Astrocyte (in vitro differentiated cells and primary cell): Measurements from ENCODE around the gene LILRB2. TPM values are rescaled to one million over a fixed set of nuclear protein-coding genes. Genes with fewer than 3 reads are reported as not detected.

Experiments used
- DNase-seq: peaks from one replicate; pipeline ENCODE4 v3.0.0-alpha.2; 2010; ENCODE audit warnings: low read depth
- FAIRE-seq: peaks from 2 replicates; lab custom pipeline; 2011; peaks lifted over from hg19 to GRCh38; lab: Jason Lieb, UNC
- H2AFZ ChIP-seq: 2 replicates; pipeline ENCODE4 v1.6.0; 2012; ENCODE audit warnings: low read depth, low read length, inconsistent platforms
- H3K27ac ChIP-seq: 2 replicates; pipeline ENCODE4 v1.5.1; 2011; ENCODE audit warnings: low read depth, low read length, inconsistent platforms
- H3K27me3 ChIP-seq: 2 replicates; pipeline ENCODE4 v1.6.0; 2011; ENCODE audit warnings: low read length, inconsistent platforms; ENCODE audit not compliant: insufficient read depth
- H3K36me3 ChIP-seq: 2 replicates; pipeline ENCODE4 v1.5.1; 2011; ENCODE audit warnings: low read length, inconsistent platforms; ENCODE audit not compliant: insufficient read depth
- H3K4me1 ChIP-seq: 2 replicates; pipeline ENCODE4 v1.5.1; 2011; ENCODE audit warnings: low read length, inconsistent platforms; ENCODE audit not compliant: insufficient read depth
- H3K4me2 ChIP-seq: 2 replicates; pipeline ENCODE4 v1.6.0; 2012; ENCODE audit warnings: low read length, inconsistent platforms
- H3K4me3 ChIP-seq: 2 replicates; pipeline ENCODE4 v1.5.1; 2011; ENCODE audit warnings: low read depth, mild to moderate bottlenecking, low read length, inconsistent platforms; ENCODE audit not compliant: insufficient read depth
- H3K79me2 ChIP-seq: 2 replicates; pipeline ENCODE4 v1.6.0; 2012; ENCODE audit warnings: mild to moderate bottlenecking, low read length, inconsistent platforms; ENCODE audit not compliant: insufficient read depth
- H3K9ac ChIP-seq: 2 replicates; pipeline ENCODE4 v1.6.0; 2012; ENCODE audit warnings: mild to moderate bottlenecking, low read length, inconsistent platforms
- H3K9me3 ChIP-seq: 2 replicates; pipeline ENCODE4 v1.5.1; 2012; ENCODE audit warnings: low read depth, mild to moderate bottlenecking, low read length, inconsistent platforms; ENCODE audit not compliant: insufficient read depth
- H4K20me1 ChIP-seq: 2 replicates; pipeline ENCODE4 v1.6.0; 2012; ENCODE audit warnings: low read length, inconsistent platforms; ENCODE audit not compliant: insufficient read depth
- H3K27ac Mint-ChIP-seq: one replicate; pipeline ENCODE4 v1.8.0; 2021; ENCODE audit warnings: mild to moderate bottlenecking, mixed read lengths; ENCODE audit not compliant: unreplicated experiment
- H3K27me3 Mint-ChIP-seq: one replicate; pipeline ENCODE4 v1.8.0; 2021; ENCODE audit warnings: low read depth, mixed read lengths; ENCODE audit not compliant: unreplicated experiment
- H3K36me3 Mint-ChIP-seq: one replicate; pipeline ENCODE4 v1.8.0; 2021; ENCODE audit warnings: low read depth, mixed read lengths; ENCODE audit not compliant: unreplicated experiment
- H3K4me1 Mint-ChIP-seq: one replicate; pipeline ENCODE4 v1.8.0; 2021; ENCODE audit warnings: low read depth, mixed read lengths; ENCODE audit not compliant: unreplicated experiment
- H3K4me3 Mint-ChIP-seq: one replicate; pipeline ENCODE4 v1.8.0; 2021; ENCODE audit warnings: mild to moderate bottlenecking, moderate library complexity, mixed read lengths; ENCODE audit not compliant: unreplicated experiment
- H3K9me3 Mint-ChIP-seq: one replicate; pipeline ENCODE4 v1.8.0; 2021; ENCODE audit warnings: mild to moderate bottlenecking, mixed read lengths; ENCODE audit not compliant: unreplicated experiment
- EZH2 ChIP-seq: IDR thresholded peaks from 2 replicates; pipeline ENCODE4 v1.6.1; 2012; ENCODE audit warnings: mild to moderate bottlenecking, low read length, inconsistent platforms; ENCODE audit not compliant: insufficient read depth
- total RNA-seq: library from RNA; stranded (reverse); gene quantifications from 2 replicates; pipeline ENCODE4 v1.2.1, GENCODE V29; 2021
- TF ChIP-seq, protein P1 (sequence below): IDR thresholded peaks from 2 replicates; pipeline ENCODE4 v1.5.1; 2011; ENCODE audit warnings: low read depth, mild to moderate bottlenecking, inconsistent platforms, low read length, moderate library complexity; ENCODE audit not compliant: insufficient read depth

Gene LILRB2
- total RNA-seq, 1 donor from 2014 or later: not detected

DNA sequence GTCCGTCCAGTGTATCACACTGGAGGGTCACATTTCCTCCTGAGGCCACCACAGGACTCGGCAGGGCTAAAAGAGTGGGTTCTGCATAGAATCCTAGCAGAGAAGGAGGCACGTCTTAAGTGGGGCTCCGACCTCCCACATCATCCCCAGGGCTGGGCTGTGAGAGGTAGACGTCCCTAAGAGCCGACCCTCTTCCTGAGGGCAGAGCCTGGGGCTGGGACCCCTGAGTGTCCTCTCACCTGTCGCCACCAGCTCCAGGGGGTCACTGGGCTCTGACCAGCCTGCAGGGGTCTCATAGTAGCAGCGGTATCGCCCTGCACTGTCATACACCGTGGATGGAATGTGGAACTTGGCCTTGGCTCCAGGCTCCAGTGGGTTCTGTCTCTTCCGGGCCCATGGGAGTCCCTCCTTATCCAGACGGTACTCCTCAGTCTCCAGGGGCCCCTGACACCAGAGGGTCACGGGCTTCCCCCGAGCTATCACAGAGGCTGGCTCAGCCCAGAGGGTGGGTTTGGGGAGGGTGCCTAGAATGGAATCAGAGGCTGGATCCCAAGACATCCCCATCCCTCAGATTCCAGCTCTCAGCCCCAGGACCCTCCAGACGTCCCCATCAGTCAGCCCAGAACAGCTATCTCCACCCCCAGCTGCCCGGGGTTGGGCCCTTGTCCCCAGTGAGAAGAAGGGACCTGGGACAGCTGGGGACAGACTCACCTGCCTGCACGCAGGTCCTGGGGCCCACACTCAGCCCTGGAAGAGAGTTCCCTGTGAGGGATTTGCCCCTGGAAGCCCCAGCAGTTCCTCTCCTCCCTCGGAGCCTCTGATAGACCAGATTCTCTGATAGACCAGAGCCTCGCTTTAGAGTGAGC lies 24.4 kb downstream of the LILRB2 start:
- H3K9me3 Mint-ChIP-seq: no peaks in the 10 kb centered on the region
- no peak overlapping the region for H3K9ac ChIP-seq
- H3K4me2 ChIP-seq: no peak overlapping the region
- no peak for DNase-seq
- H3K9me3 ChIP-seq: no peaks in the 10 kb centered on the region
- no peak overlapping the region for H3K4me3 ChIP-seq
- no peak for TF ChIP-seq EZH2
- TF ChIP-seq, protein P1, sequence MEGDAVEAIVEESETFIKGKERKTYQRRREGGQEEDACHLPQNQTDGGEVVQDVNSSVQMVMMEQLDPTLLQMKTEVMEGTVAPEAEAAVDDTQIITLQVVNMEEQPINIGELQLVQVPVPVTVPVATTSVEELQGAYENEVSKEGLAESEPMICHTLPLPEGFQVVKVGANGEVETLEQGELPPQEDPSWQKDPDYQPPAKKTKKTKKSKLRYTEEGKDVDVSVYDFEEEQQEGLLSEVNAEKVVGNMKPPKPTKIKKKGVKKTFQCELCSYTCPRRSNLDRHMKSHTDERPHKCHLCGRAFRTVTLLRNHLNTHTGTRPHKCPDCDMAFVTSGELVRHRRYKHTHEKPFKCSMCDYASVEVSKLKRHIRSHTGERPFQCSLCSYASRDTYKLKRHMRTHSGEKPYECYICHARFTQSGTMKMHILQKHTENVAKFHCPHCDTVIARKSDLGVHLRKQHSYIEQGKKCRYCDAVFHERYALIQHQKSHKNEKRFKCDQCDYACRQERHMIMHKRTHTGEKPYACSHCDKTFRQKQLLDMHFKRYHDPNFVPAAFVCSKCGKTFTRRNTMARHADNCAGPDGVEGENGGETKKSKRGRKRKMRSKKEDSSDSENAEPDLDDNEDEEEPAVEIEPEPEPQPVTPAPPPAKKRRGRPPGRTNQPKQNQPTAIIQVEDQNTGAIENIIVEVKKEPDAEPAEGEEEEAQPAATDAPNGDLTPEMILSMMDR: no peak
- no peaks in the 10 kb centered on the region for H3K79me2 ChIP-seq
- no peaks in the 10 kb centered on the region for H3K4me1 Mint-ChIP-seq
- no peak overlapping the region for H2AFZ ChIP-seq
- no peak for FAIRE-seq
- H3K27ac ChIP-seq: no peak overlapping the region
- H4K20me1 ChIP-seq: no peaks in the 10 kb centered on the region
- H3K4me1 ChIP-seq: no peaks in the 10 kb centered on the region
- no peaks in the 10 kb centered on the region for H3K27me3 ChIP-seq
- no peaks in the 10 kb centered on the region for H3K36me3 ChIP-seq
- H3K36me3 Mint-ChIP-seq: peaks cover 3% of the 10 kb centered on the region
- no peak overlapping the region for H3K4me3 Mint-ChIP-seq
- H3K27ac Mint-ChIP-seq: no peak overlapping the region
- peaks cover 33% of the 10 kb centered on the region for H3K27me3 Mint-ChIP-seq

DNA sequence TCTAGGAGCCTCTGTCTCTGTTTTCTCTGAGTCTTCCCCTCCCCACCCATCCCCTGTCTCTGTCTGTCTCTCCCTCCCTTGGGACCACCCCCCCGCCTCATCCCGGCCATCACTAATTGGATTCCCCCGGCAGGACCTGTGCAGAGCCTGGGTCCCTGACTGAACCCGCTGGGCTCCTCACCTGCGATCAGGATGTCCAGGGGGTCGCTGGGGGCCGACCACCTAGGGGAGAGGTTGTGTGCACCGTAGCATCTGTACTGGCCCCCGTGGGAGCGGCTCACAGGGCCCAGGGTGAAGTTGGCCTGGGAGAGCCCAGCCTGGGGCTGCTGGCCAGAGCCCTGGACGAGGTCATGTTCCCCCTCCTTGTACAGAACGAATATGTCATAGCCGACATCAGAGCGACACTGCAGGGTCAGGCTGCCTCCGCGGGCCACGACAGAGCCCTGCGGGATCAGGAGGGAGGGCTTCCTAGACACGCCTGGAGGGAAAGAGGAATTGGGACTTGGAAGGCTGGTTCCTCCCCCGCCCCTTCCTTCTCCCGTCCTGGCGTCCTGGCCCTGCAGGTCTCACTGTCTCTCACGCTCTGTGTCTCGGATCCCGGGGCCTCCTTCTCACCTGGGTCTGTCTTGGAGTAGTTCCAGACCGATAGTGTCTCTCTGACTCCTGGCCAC lies 25.7 kb downstream of the LILRB2 start:
- H3K4me2 ChIP-seq: no peak overlapping the region
- DNase-seq (no peak), FAIRE-seq (no peak)
- TF ChIP-seq, protein P1: no peak
- TF ChIP-seq EZH2: no peak
- H3K4me3 ChIP-seq: no peak overlapping the region
- no peaks in the 10 kb centered on the region for H3K4me1 ChIP-seq
- H3K79me2 ChIP-seq: no peaks in the 10 kb centered on the region
- no peaks in the 10 kb centered on the region for H3K27me3 ChIP-seq
- H3K4me1 Mint-ChIP-seq: no peaks in the 10 kb centered on the region
- H3K9me3 Mint-ChIP-seq: no peaks in the 10 kb centered on the region
- H3K9ac ChIP-seq: no peak overlapping the region
- H3K9me3 ChIP-seq: no peaks in the 10 kb centered on the region
- peaks cover 3% of the 10 kb centered on the region for H3K36me3 Mint-ChIP-seq
- H3K4me3 Mint-ChIP-seq: no peak overlapping the region
- H4K20me1 ChIP-seq: no peaks in the 10 kb centered on the region
- H2AFZ ChIP-seq: no peak overlapping the region
- H3K27ac Mint-ChIP-seq: no peak overlapping the region
- H3K27me3 Mint-ChIP-seq: peaks cover 36% of the 10 kb centered on the region
- no peak overlapping the region for H3K27ac ChIP-seq
- no peaks in the 10 kb centered on the region for H3K36me3 ChIP-seq
